ENCODE results near the gene FDX2.
A peak's percentile ranks its signal among the peaks of the same experiment; 100 is the strongest.

DNA sequence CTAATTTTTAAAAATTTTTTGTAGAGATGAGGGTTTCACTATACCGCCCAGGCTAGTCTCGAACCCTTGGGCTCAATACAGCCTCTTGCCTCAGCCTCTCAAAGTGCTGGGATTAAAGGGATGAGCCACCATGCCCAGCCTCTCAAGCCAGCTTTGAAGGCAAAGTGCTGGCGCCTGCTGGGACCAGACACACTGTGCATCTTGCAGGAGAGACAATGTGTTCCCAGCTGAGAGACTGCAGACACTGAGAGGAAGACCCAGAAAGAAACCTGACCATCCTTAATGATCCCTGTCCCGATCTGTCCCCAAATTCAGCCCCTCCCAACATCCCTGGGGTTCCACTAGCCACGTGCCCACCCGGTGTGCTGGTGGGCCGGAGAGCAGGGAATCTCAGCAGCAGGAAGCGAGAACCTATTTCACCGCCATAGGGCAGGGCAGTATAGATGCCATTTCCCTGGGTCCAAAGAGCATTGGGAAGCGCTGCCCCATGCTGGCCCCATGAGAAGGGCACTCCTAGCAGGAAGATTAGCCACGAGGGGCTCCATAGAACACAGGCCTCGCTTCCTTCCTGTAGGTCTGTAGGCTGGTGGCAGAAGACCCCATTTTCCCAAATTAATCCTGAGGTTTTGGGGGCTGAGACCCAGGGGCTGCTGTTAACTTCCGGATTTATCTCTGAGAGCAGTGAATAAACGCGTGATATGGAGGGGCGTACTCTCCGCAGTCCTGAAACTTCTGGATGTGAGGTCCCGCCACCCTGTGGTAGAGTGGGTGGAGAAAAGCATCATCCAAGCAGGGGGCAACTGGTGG is 16.5 kb upstream of the FDX2 start:
- TF ChIP-seq, protein P1, sequence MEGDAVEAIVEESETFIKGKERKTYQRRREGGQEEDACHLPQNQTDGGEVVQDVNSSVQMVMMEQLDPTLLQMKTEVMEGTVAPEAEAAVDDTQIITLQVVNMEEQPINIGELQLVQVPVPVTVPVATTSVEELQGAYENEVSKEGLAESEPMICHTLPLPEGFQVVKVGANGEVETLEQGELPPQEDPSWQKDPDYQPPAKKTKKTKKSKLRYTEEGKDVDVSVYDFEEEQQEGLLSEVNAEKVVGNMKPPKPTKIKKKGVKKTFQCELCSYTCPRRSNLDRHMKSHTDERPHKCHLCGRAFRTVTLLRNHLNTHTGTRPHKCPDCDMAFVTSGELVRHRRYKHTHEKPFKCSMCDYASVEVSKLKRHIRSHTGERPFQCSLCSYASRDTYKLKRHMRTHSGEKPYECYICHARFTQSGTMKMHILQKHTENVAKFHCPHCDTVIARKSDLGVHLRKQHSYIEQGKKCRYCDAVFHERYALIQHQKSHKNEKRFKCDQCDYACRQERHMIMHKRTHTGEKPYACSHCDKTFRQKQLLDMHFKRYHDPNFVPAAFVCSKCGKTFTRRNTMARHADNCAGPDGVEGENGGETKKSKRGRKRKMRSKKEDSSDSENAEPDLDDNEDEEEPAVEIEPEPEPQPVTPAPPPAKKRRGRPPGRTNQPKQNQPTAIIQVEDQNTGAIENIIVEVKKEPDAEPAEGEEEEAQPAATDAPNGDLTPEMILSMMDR (IDR thresholded peaks at IDR 0.05), result peak in 2 of 6 experiments; percentile 5 to 8
- no peak for TF ChIP-seq POLR2A (IDR thresholded peaks at IDR 0.05)

Data from thyroid gland (tissue), 4 donors.